Measurements from ENCODE around the gene SEPTIN6.

DNA sequence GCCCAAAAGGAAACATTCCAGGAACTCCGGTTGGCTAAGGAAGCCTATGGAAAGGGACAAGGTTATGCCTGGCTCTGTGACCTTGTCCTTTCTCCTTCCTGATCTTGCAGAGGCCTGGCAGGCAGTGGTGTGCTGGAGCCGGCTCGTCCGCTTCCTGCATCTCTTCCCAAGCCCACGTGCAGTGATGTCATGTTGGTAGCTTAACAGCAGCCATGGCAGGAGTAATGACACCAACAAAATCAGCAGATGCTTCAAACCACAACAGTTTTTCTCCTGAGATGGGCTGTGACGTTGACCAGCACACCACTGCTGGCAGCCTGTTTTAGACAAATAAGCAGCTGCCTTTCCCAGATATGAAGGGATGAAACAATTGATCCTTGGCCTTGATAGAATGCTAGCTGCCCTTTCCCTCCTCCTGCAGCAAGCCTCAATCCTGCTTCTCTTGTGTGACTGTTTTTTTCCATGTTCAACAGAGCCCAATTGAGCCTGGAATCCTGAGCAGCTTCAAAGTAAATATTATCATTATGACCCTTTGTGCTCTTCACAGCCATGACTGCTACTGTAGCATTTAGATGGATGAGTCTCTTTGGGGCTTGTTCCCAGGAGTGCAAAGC, 23.4 kb downstream of the SEPTIN6 start:
- TF ChIP-seq ZNF274 (IDR thresholded peaks at IDR 0.05; ENCODE audit: low read depth, low read length), result no peak
- TF ChIP-seq YY1 (IDR thresholded peaks at IDR 0.05; ENCODE audit: insufficient read depth, insufficient read length), result no peak
